Measurements from ENCODE around the gene GRAP2.

GRAP2 gene

DNA sequence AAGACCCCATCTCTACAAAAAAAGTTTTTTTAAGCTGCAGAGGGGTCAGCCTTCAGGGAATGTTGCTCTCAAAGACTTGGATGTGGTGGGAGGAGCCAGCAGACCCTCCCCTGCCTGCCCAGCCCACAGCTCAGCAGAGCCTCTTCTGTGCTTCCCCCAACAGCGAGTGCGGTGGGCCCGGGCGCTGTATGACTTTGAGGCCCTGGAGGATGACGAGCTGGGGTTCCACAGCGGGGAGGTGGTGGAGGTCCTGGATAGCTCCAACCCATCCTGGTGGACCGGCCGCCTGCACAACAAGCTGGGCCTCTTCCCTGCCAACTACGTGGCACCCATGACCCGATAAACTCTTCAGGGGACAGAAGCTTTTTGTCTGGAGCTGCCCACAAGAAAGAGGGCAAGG, 69.9 kb downstream of the GRAP2 start:
- TF ChIP-seq CTCF (IDR thresholded peaks at IDR 0.05) = no peak
- DNase-seq (ENCODE audit: low spot score) = no peak
- Histone ChIP-seq H3K4me3 (no peak overlapping the region), H3K27ac (no peak overlapping the region)

- H3K4me3 ChIP-seq = no peak overlapping the region
- no peak overlapping the region for H3K27ac ChIP-seq
- TF ChIP-seq CTCF (IDR thresholded peaks at IDR 0.05) = no peak
- DNase-seq (ENCODE audit: low spot score) = no peak
These were observed 71.8 kb downstream of the GRAP2 start for GRCh38 chr22:39972641-39973040.

DNA sequence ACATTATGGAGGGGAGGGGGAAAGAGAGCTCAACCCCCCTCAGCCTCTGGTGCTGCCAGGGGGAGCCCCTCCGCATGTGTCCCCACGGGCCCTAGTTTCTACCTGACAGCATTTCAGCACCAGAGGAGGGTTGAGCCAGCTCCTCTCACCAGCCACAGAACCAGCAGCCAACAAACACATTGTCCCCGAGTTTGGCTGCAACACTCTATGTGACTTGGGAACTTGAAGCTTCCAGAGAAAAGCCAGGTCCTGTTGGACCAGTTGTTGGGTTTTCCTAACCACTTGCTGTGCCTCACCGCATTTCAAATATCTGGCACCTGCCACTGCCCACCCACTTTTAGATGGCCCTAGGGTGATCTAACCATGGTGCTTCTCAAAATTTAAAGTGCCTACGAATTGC, 72.8 kb downstream of the GRAP2 start:
- no peak overlapping the region for H3K27ac ChIP-seq
- DNase-seq (ENCODE audit: low spot score) = no peak
- TF ChIP-seq CTCF (IDR thresholded peaks at IDR 0.05) = no peak

GRCh38 chr22:39974065-39974464, 73.2 kb downstream of the GRAP2 start:
- H3K27ac ChIP-seq = no peak overlapping the region
- H3K4me3 ChIP-seq = no peak overlapping the region
- no peak for DNase-seq (ENCODE audit: low spot score)
- no peak for TF ChIP-seq CTCF (IDR thresholded peaks at IDR 0.05)

More for the DNA sequence above, 72.8 kb downstream of the GRAP2 start:
- no peak overlapping the region for H3K4me3 ChIP-seq

DNA sequence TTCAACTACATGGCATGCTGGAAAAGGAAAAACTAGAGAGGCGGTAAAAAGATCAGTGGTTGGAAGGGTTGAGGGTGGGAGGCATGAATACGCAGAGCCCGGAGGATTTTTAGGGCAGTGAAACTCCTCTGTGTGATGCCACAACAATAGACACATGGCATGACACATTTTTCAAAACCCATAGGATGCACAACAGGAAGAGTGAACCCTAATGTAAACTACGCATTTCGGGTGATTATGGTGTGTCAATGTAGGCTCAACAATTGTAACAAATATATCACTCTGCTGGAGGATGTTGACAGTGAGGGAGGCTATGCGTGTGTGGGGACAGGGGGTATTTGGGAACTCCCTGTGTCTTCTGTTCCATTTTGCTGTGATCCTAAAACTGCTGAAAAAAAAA, 78.2 kb downstream of the GRAP2 start:
- TF ChIP-seq CTCF (IDR thresholded peaks at IDR 0.05) = no peak
- no peak for DNase-seq (ENCODE audit: low spot score)
- Histone ChIP-seq H3K4me3 (no peak overlapping the region), H3K27ac (no peak overlapping the region)

DNA sequence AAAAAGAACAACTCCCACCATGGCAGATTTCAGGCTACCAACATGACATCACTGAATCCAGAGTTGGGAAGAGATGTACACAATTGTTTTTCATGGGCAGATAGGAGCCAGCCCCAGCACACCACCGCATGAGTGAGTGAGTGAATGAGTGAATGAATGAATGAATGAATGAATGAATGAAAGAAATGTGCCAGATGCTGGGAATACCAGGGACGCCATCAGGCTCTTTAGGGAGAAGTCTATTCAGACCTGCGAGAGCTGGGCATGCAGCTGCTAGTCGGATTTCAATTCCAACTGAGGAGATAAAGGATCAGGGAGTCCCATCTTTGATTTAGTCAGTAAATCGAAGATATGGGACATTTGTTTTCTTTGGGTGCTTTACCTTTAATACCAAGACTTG, 78.6 kb downstream of the GRAP2 start:
- DNase-seq (ENCODE audit: low spot score) = no peak
- no peak overlapping the region for H3K27ac ChIP-seq

GRCh38 chr22:39980596-39980995, 79.7 kb downstream of the GRAP2 start:
- Histone ChIP-seq H3K4me3 (no peak overlapping the region), H3K27ac (no peak overlapping the region)
- no peak for TF ChIP-seq CTCF (IDR thresholded peaks at IDR 0.05)
- no peak for DNase-seq (ENCODE audit: low spot score)

More for the DNA sequence above, 78.6 kb downstream of the GRAP2 start:
- H3K4me3 ChIP-seq = no peak overlapping the region
- TF ChIP-seq CTCF (IDR thresholded peaks at IDR 0.05) = no peak
